ENCODE data around the gene STT3B. TPM values are rescaled to one million over a fixed set of nuclear protein-coding genes. Genes with fewer than 3 reads are reported as not detected.

Gene STT3B
- total RNA-seq, 1 experiment from 2014 or later = 202 TPM

GRCh38 chr3:31625358-31625757, 92.6 kb downstream of the STT3B start:
- Mint-ChIP-seq H3K27me3 (ENCODE audit: unreplicated experiment) (no peaks in the 10 kb centered on the region), H3K27ac (ENCODE audit: unreplicated experiment) (no peak overlapping the region), H3K36me3 (ENCODE audit: insufficient read depth, unreplicated experiment) (peaks cover 32% of the 10 kb centered on the region), H3K4me3 (ENCODE audit: low read depth, unreplicated experiment) (no peak overlapping the region), H3K9me3 (ENCODE audit: low read depth, unreplicated experiment) (no peaks in the 10 kb centered on the region), H3K4me1 (ENCODE audit: low read depth, unreplicated experiment) (no peaks in the 10 kb centered on the region)
- BruUV-seq (replicated peaks) = no TSS peak
- no peak for TF ChIP-seq CTCF (IDR thresholded peaks at IDR 0.05; ENCODE audit: unreplicated experiment)
- intact Hi-C loops (cut with micrococcal nuclease; ENCODE audit: unreplicated experiment) = no loop called here
- DNase-seq = no peak
- CTCF ChIA-PET = no interaction called here

GRCh38 chr3:31629054-31629453, 96.3 kb downstream of the STT3B start:
- BruUV-seq (replicated peaks) = no TSS peak
- TF ChIP-seq CTCF (IDR thresholded peaks at IDR 0.05; ENCODE audit: unreplicated experiment) = no peak
- H3K4me3 Mint-ChIP-seq (ENCODE audit: low read depth, unreplicated experiment) = no peak overlapping the region
- no peaks in the 10 kb centered on the region for H3K27me3 Mint-ChIP-seq (ENCODE audit: unreplicated experiment)
- H3K4me1 Mint-ChIP-seq (ENCODE audit: low read depth, unreplicated experiment) = no peaks in the 10 kb centered on the region
- H3K36me3 Mint-ChIP-seq (ENCODE audit: insufficient read depth, unreplicated experiment) = peaks cover 40% of the 10 kb centered on the region
- CTCF ChIA-PET = no interaction called here
- H3K27ac Mint-ChIP-seq (ENCODE audit: unreplicated experiment) = no peak overlapping the region
- no peak for DNase-seq
- intact Hi-C loops (cut with micrococcal nuclease; ENCODE audit: unreplicated experiment) = no loop called here
- no peaks in the 10 kb centered on the region for H3K9me3 Mint-ChIP-seq (ENCODE audit: low read depth, unreplicated experiment)

GRCh38 chr3:31634476-31634875, 101.8 kb downstream of the STT3B start:
- no peak for TF ChIP-seq CTCF (IDR thresholded peaks at IDR 0.05; ENCODE audit: unreplicated experiment)
- Mint-ChIP-seq H3K9me3 (ENCODE audit: low read depth, unreplicated experiment) (no peaks in the 10 kb centered on the region), H3K36me3 (ENCODE audit: insufficient read depth, unreplicated experiment) (peaks cover 30% of the 10 kb centered on the region), H3K27me3 (ENCODE audit: unreplicated experiment) (no peaks in the 10 kb centered on the region), H3K4me3 (ENCODE audit: low read depth, unreplicated experiment) (no peak overlapping the region), H3K4me1 (ENCODE audit: low read depth, unreplicated experiment) (no peaks in the 10 kb centered on the region), H3K27ac (ENCODE audit: unreplicated experiment) (no peak overlapping the region)
- BruUV-seq (replicated peaks) = no TSS peak
- intact Hi-C loops (cut with micrococcal nuclease; ENCODE audit: unreplicated experiment) = no loop called here
- no peak for DNase-seq
- CTCF ChIA-PET = no interaction called here

- H3K4me3 Mint-ChIP-seq (ENCODE audit: low read depth, unreplicated experiment) = no peak overlapping the region
- BruUV-seq (replicated peaks) = no TSS peak
- H3K27ac Mint-ChIP-seq (ENCODE audit: unreplicated experiment) = no peak overlapping the region
- no peaks in the 10 kb centered on the region for H3K4me1 Mint-ChIP-seq (ENCODE audit: low read depth, unreplicated experiment)
- no peak for DNase-seq
- no peak for TF ChIP-seq CTCF (IDR thresholded peaks at IDR 0.05; ENCODE audit: unreplicated experiment)
- CTCF ChIA-PET = no interaction called here
- H3K9me3 Mint-ChIP-seq (ENCODE audit: low read depth, unreplicated experiment) = no peaks in the 10 kb centered on the region
- H3K27me3 Mint-ChIP-seq (ENCODE audit: unreplicated experiment) = no peaks in the 10 kb centered on the region
- H3K36me3 Mint-ChIP-seq (ENCODE audit: insufficient read depth, unreplicated experiment) = peaks cover 24% of the 10 kb centered on the region
- intact Hi-C loops (cut with micrococcal nuclease; ENCODE audit: unreplicated experiment) = no loop called here
Observed at GRCh38 chr3:31635545-31635944, 102.8 kb downstream of the STT3B start.

GRCh38 chr3:31636049-31636448, 103.3 kb downstream of the STT3B start:
- no peaks in the 10 kb centered on the region for H3K9me3 Mint-ChIP-seq (ENCODE audit: low read depth, unreplicated experiment)
- intact Hi-C loops (cut with micrococcal nuclease; ENCODE audit: unreplicated experiment) = no loop called here
- TF ChIP-seq CTCF (IDR thresholded peaks at IDR 0.05; ENCODE audit: unreplicated experiment) = no peak
- no peaks in the 10 kb centered on the region for H3K4me1 Mint-ChIP-seq (ENCODE audit: low read depth, unreplicated experiment)
- BruUV-seq (replicated peaks) = no TSS peak
- CTCF ChIA-PET = no interaction called here
- no peak for DNase-seq
- no peak overlapping the region for H3K4me3 Mint-ChIP-seq (ENCODE audit: low read depth, unreplicated experiment)
- peaks cover 24% of the 10 kb centered on the region for H3K36me3 Mint-ChIP-seq (ENCODE audit: insufficient read depth, unreplicated experiment)
- H3K27me3 Mint-ChIP-seq (ENCODE audit: unreplicated experiment) = no peaks in the 10 kb centered on the region
- H3K27ac Mint-ChIP-seq (ENCODE audit: unreplicated experiment) = no peak overlapping the region

All from Calu3 (cell line).